Stimulated activated naive CD8-positive, alpha-beta T cell treated with anti-CD3 and anti-CD28 coated beads, Interleukin-15, amount 100 ng/mL, for 72 hours (primary cell): ENCODE results near the gene TMEM250.

Source experiments
- ATAC-seq: fragments of 150-1000 bp; cut with Tn5 transposase; 2 replicates; pipeline ENCODE4 v1.10.0; 2021; ENCODE audit warnings: mild to moderate bottlenecking, moderate library complexity
- DNase-seq, 2 donors: peaks; one replicate each; pipeline ENCODE4 v3.0.0; 2021 to 2022
- H3K27ac Mint-ChIP-seq, 2 donors: one replicate each; pipeline ENCODE4 v1.8.0; 2022; ENCODE audit warnings: mild to moderate bottlenecking in 2 of 2, mixed read lengths in 2 of 2, moderate library complexity in 2 of 2
- H3K27me3 Mint-ChIP-seq: one replicate; pipeline ENCODE4 v1.8.0; 2022; ENCODE audit warnings: mixed read lengths
- H3K4me1 Mint-ChIP-seq: one replicate; pipeline ENCODE4 v1.8.0; 2022; ENCODE audit warnings: mild to moderate bottlenecking, mixed read lengths
- H3K4me3 Mint-ChIP-seq, 2 donors: one replicate each; pipeline ENCODE4 v1.8.0; 2022; ENCODE audit warnings: mild to moderate bottlenecking in 2 of 2, mixed read lengths in 2 of 2, moderate library complexity in 1 of 2
- H3K9me3 Mint-ChIP-seq, 2 donors: one replicate each; pipeline ENCODE4 v1.8.0; 2022; ENCODE audit warnings: mixed read lengths in 2 of 2

Gene TMEM250

GRCh38 chr9:136140966-136141365 is 22.3 kb upstream of the TMEM250 start:
- H3K27me3 Mint-ChIP-seq: peaks cover 42% of the 10 kb centered on the region

GRCh38 chr9:136140046-136140445 is 21.4 kb upstream of the TMEM250 start:
- no peaks in the 10 kb centered on the region for H3K9me3 Mint-ChIP-seq
- no peak overlapping the region for H3K27ac Mint-ChIP-seq
- DNase-seq (no peak), ATAC-seq (no peak)
- H3K27me3 Mint-ChIP-seq: peaks cover 42% of the 10 kb centered on the region
- H3K4me1 Mint-ChIP-seq: no peaks in the 10 kb centered on the region
- H3K4me3 Mint-ChIP-seq: no peak overlapping the region

More at GRCh38 chr9:136140966-136141365, 22.3 kb upstream of the TMEM250 start:
- no peaks in the 10 kb centered on the region for H3K4me1 Mint-ChIP-seq
- no peaks in the 10 kb centered on the region for H3K9me3 Mint-ChIP-seq
- no peak overlapping the region for H3K27ac Mint-ChIP-seq
- ATAC-seq (no peak), DNase-seq (no peak)
- no peak overlapping the region for H3K4me3 Mint-ChIP-seq

GRCh38 chr9:136138566-136138965 is 19.9 kb upstream of the TMEM250 start:
- ATAC-seq (peak; percentile 15), DNase-seq (peak; percentile 45 to 55)
- H3K27ac Mint-ChIP-seq: no peak overlapping the region
- no peaks in the 10 kb centered on the region for H3K9me3 Mint-ChIP-seq
- H3K4me3 Mint-ChIP-seq: no peak overlapping the region
- peaks cover 7% of the 10 kb centered on the region for H3K4me1 Mint-ChIP-seq
- H3K27me3 Mint-ChIP-seq: peaks cover 48% of the 10 kb centered on the region

GRCh38 chr9:136137321-136138265 is 18.9 kb upstream of the TMEM250 start:
- H3K4me1 Mint-ChIP-seq: peaks cover 11% of the 10 kb centered on the region
- ATAC-seq (peak; percentile 5), DNase-seq (no peak)
- H3K27me3 Mint-ChIP-seq: peaks cover 57% of the 10 kb centered on the region
- no peak overlapping the region for H3K4me3 Mint-ChIP-seq
- H3K9me3 Mint-ChIP-seq: no peaks in the 10 kb centered on the region
- no peak overlapping the region for H3K27ac Mint-ChIP-seq

- H3K4me1 Mint-ChIP-seq: peaks cover 11% of the 10 kb centered on the region
- ATAC-seq (no peak), DNase-seq (no peak)
- peaks cover 70% of the 10 kb centered on the region for H3K27me3 Mint-ChIP-seq
- H3K4me3 Mint-ChIP-seq: no peak overlapping the region
- no peaks in the 10 kb centered on the region for H3K9me3 Mint-ChIP-seq
- no peak overlapping the region for H3K27ac Mint-ChIP-seq
These were observed 17.7 kb upstream of the TMEM250 start for GRCh38 chr9:136136127-136136925.

- no peak for DNase-seq
- no peak for ATAC-seq
- no peaks in the 10 kb centered on the region for H3K9me3 Mint-ChIP-seq
- peaks cover 78% of the 10 kb centered on the region for H3K27me3 Mint-ChIP-seq
- peaks cover 11% of the 10 kb centered on the region for H3K4me1 Mint-ChIP-seq
- no peak overlapping the region for H3K27ac Mint-ChIP-seq
- no peak overlapping the region for H3K4me3 Mint-ChIP-seq
These were observed 16.9 kb upstream of the TMEM250 start for GRCh38 chr9:136135326-136136126.

- no peak overlapping the region for H3K27ac Mint-ChIP-seq
- peak overlapping the region in 1 of 2 donors; percentile 63 for H3K4me3 Mint-ChIP-seq
- no peaks in the 10 kb centered on the region for H3K9me3 Mint-ChIP-seq
- ATAC-seq (no peak), DNase-seq (no peak)
- H3K27me3 Mint-ChIP-seq: peaks cover 78% of the 10 kb centered on the region
- peaks cover 11% of the 10 kb centered on the region for H3K4me1 Mint-ChIP-seq
These were observed 15.3 kb upstream of the TMEM250 start for GRCh38 chr9:136133959-136134484.

GRCh38 chr9:136133191-136133958 is 14.7 kb upstream of the TMEM250 start:
- ATAC-seq (peak; percentile 71), DNase-seq (no peak)
- H3K9me3 Mint-ChIP-seq: no peaks in the 10 kb centered on the region
- H3K27me3 Mint-ChIP-seq: peaks cover 79% of the 10 kb centered on the region
- no peak overlapping the region for H3K27ac Mint-ChIP-seq
- peaks cover 11% of the 10 kb centered on the region for H3K4me1 Mint-ChIP-seq
- H3K4me3 Mint-ChIP-seq: peak overlapping the region; percentile 28 to 63

GRCh38 chr9:136132512-136133050 is 13.9 kb upstream of the TMEM250 start:
- Mint-ChIP-seq H3K4me1 (peaks cover 11% of the 10 kb centered on the region), H3K4me3 (peak overlapping the region in 1 of 2 donors; percentile 29), H3K27ac (no peak overlapping the region), H3K9me3 (no peaks in the 10 kb centered on the region), H3K27me3 (peaks cover 78% of the 10 kb centered on the region)
- DNase-seq (no peak), ATAC-seq (peak; percentile 37)

GRCh38 chr9:136131629-136132511 is 13.2 kb upstream of the TMEM250 start:
- DNase-seq (no peak), ATAC-seq (no peak)
- no peak overlapping the region for H3K27ac Mint-ChIP-seq
- peaks cover 71% of the 10 kb centered on the region for H3K27me3 Mint-ChIP-seq
- no peaks in the 10 kb centered on the region for H3K9me3 Mint-ChIP-seq
- H3K4me1 Mint-ChIP-seq: peaks cover 11% of the 10 kb centered on the region
- no peak overlapping the region for H3K4me3 Mint-ChIP-seq

- ATAC-seq (no peak), DNase-seq (no peak)
- H3K9me3 Mint-ChIP-seq: peaks cover 5 to 11% of the 10 kb centered on the region in 2 donors
- H3K27me3 Mint-ChIP-seq: peaks cover 56% of the 10 kb centered on the region
- H3K4me3 Mint-ChIP-seq: no peak overlapping the region
- H3K4me1 Mint-ChIP-seq: peaks cover 10% of the 10 kb centered on the region
- H3K27ac Mint-ChIP-seq: no peak overlapping the region
These were observed 10.5 kb upstream of the TMEM250 start for GRCh38 chr9:136129176-136129575.

- ATAC-seq (no peak), DNase-seq (no peak)
- Mint-ChIP-seq H3K9me3 (peaks cover 5 to 11% of the 10 kb centered on the region in 2 donors), H3K4me1 (peaks cover 2% of the 10 kb centered on the region), H3K27ac (peak overlapping the region in 1 of 2 donors; percentile 56), H3K27me3 (peaks cover 48% of the 10 kb centered on the region), H3K4me3 (no peak overlapping the region)
These were observed 9.8 kb upstream of the TMEM250 start for GRCh38 chr9:136128436-136128835.

GRCh38 chr9:136127313-136127712 is 8.6 kb upstream of the TMEM250 start:
- H3K27me3 Mint-ChIP-seq: peaks cover 38% of the 10 kb centered on the region
- no peak overlapping the region for H3K27ac Mint-ChIP-seq
- peaks cover 5 to 11% of the 10 kb centered on the region in 2 donors for H3K9me3 Mint-ChIP-seq
- no peak for DNase-seq
- no peak overlapping the region for H3K4me3 Mint-ChIP-seq
- ATAC-seq: no peak
- peaks cover 10% of the 10 kb centered on the region for H3K4me1 Mint-ChIP-seq
